MM.1S (cell line): ENCODE results near the gene ZNF735.

Experiments
- EZH2 ChIP-seq: fragments of 300-600 bp; sonication (generic); optimal IDR thresholded peaks from 2 replicates; pipeline ENCODE3; 2017; ENCODE audit warnings: low read depth, mild to moderate bottlenecking, antibody characterized with exemption, low read length, mixed read lengths
- EZH2phosphoT487 ChIP-seq: fragments of 300-600 bp; sonication (generic); IDR thresholded peaks from 2 replicates; pipeline ENCODE4 v1.6.1; 2018; ENCODE audit warnings: antibody characterized with exemption, low read length
- TF ChIP-seq, protein P1 (sequence below): fragments of 300-600 bp; sonication (generic); IDR thresholded peaks from 2 replicates; pipeline ENCODE4 v1.5.1; 2016; ENCODE audit warnings: antibody characterized with exemption, low read length, mixed read lengths

DNA sequence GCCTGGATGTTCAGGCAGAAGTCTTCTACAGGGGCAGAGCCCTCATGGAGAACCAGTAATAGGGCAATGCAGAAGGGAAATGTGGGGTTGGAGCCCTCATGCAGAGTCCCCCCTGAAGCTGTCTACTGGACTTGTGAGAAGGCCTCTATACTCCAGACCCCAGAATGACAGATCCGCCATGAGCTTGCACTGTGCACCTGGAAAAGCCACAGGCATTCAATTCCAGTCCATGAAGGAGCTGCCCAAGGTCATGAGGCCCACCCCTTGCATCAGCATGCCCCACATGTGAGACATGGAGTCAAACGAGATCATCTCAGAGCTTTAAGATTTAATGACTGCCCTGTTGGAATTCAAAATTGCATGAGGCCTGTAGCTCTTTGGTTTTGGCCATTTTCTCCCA, 16.4 kb downstream of the ZNF735 start:
- TF ChIP-seq EZH2phosphoT487 (no peak), EZH2 (no peak)
- TF ChIP-seq, protein P1, sequence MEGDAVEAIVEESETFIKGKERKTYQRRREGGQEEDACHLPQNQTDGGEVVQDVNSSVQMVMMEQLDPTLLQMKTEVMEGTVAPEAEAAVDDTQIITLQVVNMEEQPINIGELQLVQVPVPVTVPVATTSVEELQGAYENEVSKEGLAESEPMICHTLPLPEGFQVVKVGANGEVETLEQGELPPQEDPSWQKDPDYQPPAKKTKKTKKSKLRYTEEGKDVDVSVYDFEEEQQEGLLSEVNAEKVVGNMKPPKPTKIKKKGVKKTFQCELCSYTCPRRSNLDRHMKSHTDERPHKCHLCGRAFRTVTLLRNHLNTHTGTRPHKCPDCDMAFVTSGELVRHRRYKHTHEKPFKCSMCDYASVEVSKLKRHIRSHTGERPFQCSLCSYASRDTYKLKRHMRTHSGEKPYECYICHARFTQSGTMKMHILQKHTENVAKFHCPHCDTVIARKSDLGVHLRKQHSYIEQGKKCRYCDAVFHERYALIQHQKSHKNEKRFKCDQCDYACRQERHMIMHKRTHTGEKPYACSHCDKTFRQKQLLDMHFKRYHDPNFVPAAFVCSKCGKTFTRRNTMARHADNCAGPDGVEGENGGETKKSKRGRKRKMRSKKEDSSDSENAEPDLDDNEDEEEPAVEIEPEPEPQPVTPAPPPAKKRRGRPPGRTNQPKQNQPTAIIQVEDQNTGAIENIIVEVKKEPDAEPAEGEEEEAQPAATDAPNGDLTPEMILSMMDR, result no peak
